Esophagus squamous epithelium (tissue), 5 donors: ENCODE results near the gene QKI. TPM values are rescaled to one million over a fixed set of nuclear protein-coding genes. Genes with fewer than 3 reads are reported as not detected.

ENCODE experiments used
- DNase-seq: peaks from one replicate; lab custom pipeline; 2025; lab: John Stamatoyannopoulos, UW
- H3K27ac ChIP-seq, 4 donors: fragments of 200-600 bp; sonication (generic); one replicate each; pipeline ENCODE4 v1.5.1; 2016 to 2019; ENCODE audit warnings: mild to moderate bottlenecking in 1 of 4
- H3K27me3 ChIP-seq, 4 donors: fragments of 200-600 bp; sonication (generic); 1 replicate in 3 of 4; 2 replicates in 1 of 4; pipeline versions ENCODE4 v1.5.1 to v1.6.0; 2017 to 2021; ENCODE audit warnings: antibody characterized with exemption in 1 of 4
- H3K36me3 ChIP-seq, 3 donors: fragments of 200-600 bp; sonication (generic); one replicate each; pipeline ENCODE4 v1.5.1; 2016 to 2019
- H3K4me1 ChIP-seq, 3 donors: fragments of 200-600 bp; sonication (generic); one replicate each; pipeline ENCODE4 v1.5.1; 2017 to 2019
- H3K4me3 ChIP-seq, 4 donors: fragments of 200-600 bp; sonication (generic); 1 replicate in 3 of 4; 2 replicates in 1 of 4; pipeline ENCODE4 v1.5.1; 2016 to 2019; ENCODE audit warnings: mild to moderate bottlenecking in 2 of 4, moderate library complexity in 1 of 4
- H3K9me3 ChIP-seq, 3 donors: fragments of 200-600 bp; sonication (generic); one replicate each; pipeline ENCODE4 v1.5.1; 2016 to 2019
- POLR2A ChIP-seq, 4 donors: fragments of 450-650 bp; IDR thresholded peaks; one replicate each; pipeline ENCODE4 v1.6.1; 2017; ENCODE audit warnings: antibody characterized with exemption in 4 of 4, mild to moderate bottlenecking in 4 of 4, moderate library complexity in 3 of 4
- WGBS, 2 donors: methylation state at CpG; one replicate each; pipeline ENCODE4 v1.1.5; 2018; 5-methylcytosine and 5-hydroxymethylcytosine counted together
- intact Hi-C: fragments of 100-400 bp; cut with DNase I; formaldehyde crosslinking; loops from one replicate; pipeline ENCODE4 v1.15.0; 2022
- total RNA-seq, 4 donors: library from RNA; depleted of rRNA; stranded (reverse); fragments of >200 nt; gene quantifications; one replicate each; pipeline ENCODE4 v1.1.0, GENCODE V29; 2016
- TF ChIP-seq, protein P1 (sequence below), 6 experiments: fragments of 450-650 bp in 4 of 6; fragments of 200-600 bp in 2 of 6; sonication (generic) in 2 of 6; IDR thresholded peaks; one replicate each; pipeline ENCODE4 v1.5.1; 2016 to 2019; ENCODE audit warnings: antibody characterized with exemption in 6 of 6, mild to moderate bottlenecking in 4 of 6, moderate library complexity in 4 of 6
- donor health status: DM: yes; HTN: yes; CAD: no.

Gene QKI
- total RNA-seq, 4 donors from 2014 or later: 46.2 to 149 (median 65.4) TPM

DNA sequence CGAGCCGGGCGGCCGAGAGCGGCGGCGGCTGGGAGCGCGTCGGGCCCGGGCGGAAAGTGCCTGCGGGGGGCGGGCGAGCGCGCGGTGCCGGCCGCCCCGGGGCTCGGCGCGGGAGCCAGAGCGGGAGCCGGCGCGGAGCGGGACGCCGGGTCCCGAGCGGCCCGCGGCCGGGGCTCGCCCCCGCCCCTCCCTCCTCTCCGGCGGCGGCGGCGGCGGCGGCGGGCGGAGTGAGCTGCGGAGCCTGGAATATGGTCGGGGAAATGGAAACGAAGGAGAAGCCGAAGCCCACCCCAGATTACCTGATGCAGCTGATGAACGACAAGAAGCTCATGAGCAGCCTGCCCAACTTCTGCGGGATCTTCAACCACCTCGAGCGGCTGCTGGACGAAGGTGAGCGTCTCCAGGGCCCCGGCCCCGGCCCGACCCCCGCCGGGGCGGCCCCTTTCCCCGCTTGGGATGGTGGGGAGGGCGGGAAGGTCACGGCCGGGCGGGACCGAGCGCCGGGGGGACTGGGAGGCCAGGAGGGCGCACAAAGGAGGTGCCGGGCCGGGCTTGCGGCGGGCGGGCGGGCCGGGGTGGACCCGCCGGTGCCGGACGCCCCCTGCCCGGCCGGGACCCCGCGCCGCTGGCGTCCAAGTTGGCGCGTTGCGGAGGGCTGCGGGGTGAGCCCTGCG is 565 bp downstream of the QKI start:
- Histone ChIP-seq H3K4me1 (peaks cover 0 to 41% (median 12%) of the 10 kb centered on the region in 3 donors), H3K27ac (peak overlapping the region; percentile 98 to 100 (median 100)), H3K4me3 (peak overlapping the region; percentile 88 to 100 (median 97)), H3K9me3 (no peaks in the 10 kb centered on the region), H3K27me3 (no peaks in the 10 kb centered on the region), H3K36me3 (no peaks in the 10 kb centered on the region)
- 0% methylated on average over 13 of the region's 94 CpGs; no CpG with 5 or more reads in 1 of the 2 donors for WGBS, 2 donors
- TF ChIP-seq POLR2A (IDR thresholded peaks at IDR 0.05): no peak
- TF ChIP-seq, protein P1, sequence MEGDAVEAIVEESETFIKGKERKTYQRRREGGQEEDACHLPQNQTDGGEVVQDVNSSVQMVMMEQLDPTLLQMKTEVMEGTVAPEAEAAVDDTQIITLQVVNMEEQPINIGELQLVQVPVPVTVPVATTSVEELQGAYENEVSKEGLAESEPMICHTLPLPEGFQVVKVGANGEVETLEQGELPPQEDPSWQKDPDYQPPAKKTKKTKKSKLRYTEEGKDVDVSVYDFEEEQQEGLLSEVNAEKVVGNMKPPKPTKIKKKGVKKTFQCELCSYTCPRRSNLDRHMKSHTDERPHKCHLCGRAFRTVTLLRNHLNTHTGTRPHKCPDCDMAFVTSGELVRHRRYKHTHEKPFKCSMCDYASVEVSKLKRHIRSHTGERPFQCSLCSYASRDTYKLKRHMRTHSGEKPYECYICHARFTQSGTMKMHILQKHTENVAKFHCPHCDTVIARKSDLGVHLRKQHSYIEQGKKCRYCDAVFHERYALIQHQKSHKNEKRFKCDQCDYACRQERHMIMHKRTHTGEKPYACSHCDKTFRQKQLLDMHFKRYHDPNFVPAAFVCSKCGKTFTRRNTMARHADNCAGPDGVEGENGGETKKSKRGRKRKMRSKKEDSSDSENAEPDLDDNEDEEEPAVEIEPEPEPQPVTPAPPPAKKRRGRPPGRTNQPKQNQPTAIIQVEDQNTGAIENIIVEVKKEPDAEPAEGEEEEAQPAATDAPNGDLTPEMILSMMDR (IDR thresholded peaks at IDR 0.05): no peak
- DNase-seq: no peak
- intact Hi-C loops: loop anchor here (10.0 kb wide), 1 partner anchor 560 kb away; no protein-coding TSS in a partner anchor

DNA sequence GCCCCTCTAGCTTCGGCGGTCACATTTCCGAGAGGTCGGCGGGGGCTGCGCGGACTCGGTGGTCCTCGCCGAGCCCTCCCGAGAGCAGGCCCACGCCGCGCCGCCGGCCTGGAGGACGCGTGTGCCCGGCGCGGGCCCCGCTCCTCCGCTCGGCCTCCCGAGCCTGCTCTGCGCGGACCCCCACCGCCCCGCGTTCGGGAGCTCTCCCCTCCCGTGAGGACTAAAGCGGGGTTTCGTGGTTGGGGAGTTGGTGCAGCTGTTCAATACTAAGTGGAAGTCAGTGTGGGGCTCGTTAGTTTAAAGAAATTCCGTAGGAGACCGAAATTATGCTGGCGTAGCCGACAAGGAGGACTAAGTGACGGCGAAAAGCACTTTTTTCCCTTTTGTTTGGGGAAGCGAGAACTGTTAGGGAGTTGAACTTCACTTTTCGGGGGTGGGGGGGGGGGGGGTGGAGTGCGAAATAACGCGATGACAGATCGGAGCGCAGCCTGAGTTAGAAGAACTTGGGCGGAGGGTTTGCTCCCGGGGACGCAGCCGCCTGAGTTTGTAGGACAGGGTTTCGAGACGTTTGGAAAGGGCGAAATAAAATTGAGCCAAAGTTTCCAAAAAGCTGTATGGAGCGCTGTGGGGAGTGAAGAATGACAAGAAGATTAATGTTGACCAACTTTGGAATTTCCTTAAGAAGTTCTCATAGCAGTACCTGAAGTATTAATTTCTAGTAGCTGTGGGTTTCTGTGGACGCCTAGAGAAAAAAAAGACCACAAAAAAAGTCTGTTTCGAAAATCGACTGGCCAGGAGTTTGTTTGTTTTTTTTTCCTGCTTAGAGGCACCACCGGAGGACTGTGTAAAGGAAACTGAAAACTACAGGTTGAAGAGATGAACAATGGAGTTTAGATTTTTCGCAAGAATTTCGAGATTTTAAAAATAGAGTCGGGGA is 1.4 kb downstream of the QKI start:
- no peaks in the 10 kb centered on the region for H3K9me3 ChIP-seq
- peak overlapping the region; percentile 98 to 100 (median 100) for H3K27ac ChIP-seq
- intact Hi-C loops: loop anchor here (10.0 kb wide), 1 partner anchor 561 kb away; no protein-coding TSS in a partner anchor
- TF ChIP-seq, protein P1 (IDR thresholded peaks at IDR 0.05): no peak
- TF ChIP-seq POLR2A (IDR thresholded peaks at IDR 0.05): peak in 1 of 4 donors; percentile 37
- WGBS, 2 donors: 0 to 2% methylated on average over 20 to 29 of the region's 63 CpGs
- DNase-seq: no peak
- peaks cover 0 to 49% (median 19%) of the 10 kb centered on the region in 3 donors for H3K4me1 ChIP-seq
- H3K4me3 ChIP-seq: peak overlapping the region; percentile 88 to 100 (median 97)
- no peaks in the 10 kb centered on the region for H3K27me3 ChIP-seq
- H3K36me3 ChIP-seq: no peaks in the 10 kb centered on the region

DNA sequence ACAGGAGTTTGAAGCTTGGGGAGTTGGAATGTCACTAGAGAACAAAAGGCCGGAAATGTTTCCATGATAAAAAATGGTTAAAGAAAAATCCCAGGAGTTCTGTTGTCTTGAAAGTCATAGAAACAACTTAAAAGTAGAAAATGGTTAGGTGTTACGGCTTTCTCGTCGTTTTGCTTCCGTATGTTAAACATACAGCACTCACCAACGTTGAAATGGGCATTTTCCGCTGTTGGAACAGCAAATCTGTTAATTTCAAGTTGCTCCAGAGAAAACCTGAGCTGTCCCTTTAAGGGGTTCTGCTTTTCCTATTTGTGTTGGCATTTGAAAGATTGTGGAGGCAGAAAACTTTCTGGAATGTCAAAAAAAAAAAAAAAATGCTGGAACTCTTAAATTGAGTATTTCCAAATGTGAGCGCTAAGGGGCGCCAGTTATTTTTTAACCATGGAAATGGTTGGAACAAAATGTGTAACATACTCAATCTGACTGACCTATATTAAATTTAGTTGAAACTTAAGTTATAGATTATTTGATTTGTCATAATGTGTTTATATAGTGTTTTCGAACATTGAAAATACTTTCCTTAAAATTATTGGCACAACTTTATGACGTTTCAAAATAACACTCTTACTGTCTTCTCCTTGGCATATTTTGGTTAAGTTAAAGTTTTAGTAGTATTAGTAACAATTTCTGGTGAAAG is 2.2 kb downstream of the QKI start:
- intact Hi-C loops: loop anchor here (10.0 kb wide), 1 partner anchor 562 kb away; no protein-coding TSS in a partner anchor
- no peak for DNase-seq

DNA sequence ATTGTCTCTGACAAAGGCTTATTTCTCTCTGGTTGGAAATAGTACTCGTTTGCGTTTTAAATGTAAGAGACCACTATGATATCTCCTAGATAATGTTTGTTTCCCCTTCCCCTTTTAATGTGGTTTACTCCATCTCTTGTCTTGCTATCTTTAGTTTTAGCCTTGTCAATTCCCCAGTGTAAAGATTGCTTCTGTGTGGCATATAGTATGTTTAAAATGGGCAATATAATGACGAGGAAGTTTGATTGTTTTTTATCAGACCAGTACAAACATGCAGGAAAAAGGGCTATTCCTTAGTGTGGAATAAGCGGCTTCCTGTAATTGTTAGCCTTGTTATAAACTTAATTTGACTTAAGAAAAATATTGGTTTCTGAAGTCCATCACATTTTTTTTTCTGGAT is 3.1 kb downstream of the QKI start:
- 9 to 16% methylated on average over 4 of the region's 4 CpGs for WGBS, 2 donors
- Histone ChIP-seq H3K4me3 (peak overlapping the region; percentile 88 to 100 (median 97)), H3K9me3 (no peaks in the 10 kb centered on the region), H3K27ac (peak overlapping the region; percentile 76 to 100 (median 98)), H3K27me3 (no peaks in the 10 kb centered on the region), H3K4me1 (peaks cover 0 to 62% (median 19%) of the 10 kb centered on the region in 3 donors), H3K36me3 (no peaks in the 10 kb centered on the region)
- intact Hi-C loops: loop anchor here (10.0 kb wide), 1 partner anchor 563 kb away; no protein-coding TSS in a partner anchor
- no peak for TF ChIP-seq POLR2A (IDR thresholded peaks at IDR 0.05)
- TF ChIP-seq, protein P1 (IDR thresholded peaks at IDR 0.05): no peak
- no peak for DNase-seq

More for the DNA sequence above, 2.2 kb downstream of the QKI start:
- 1 to 2% methylated on average over 11 of the region's 11 CpGs for WGBS, 2 donors
- Histone ChIP-seq H3K27ac (peak overlapping the region; percentile 98 to 100 (median 100)), H3K9me3 (no peaks in the 10 kb centered on the region), H3K4me3 (peak overlapping the region; percentile 88 to 100 (median 97)), H3K4me1 (peaks cover 0 to 57% (median 19%) of the 10 kb centered on the region in 3 donors), H3K36me3 (no peaks in the 10 kb centered on the region), H3K27me3 (no peaks in the 10 kb centered on the region)
- TF ChIP-seq POLR2A (IDR thresholded peaks at IDR 0.05): no peak
- TF ChIP-seq, protein P1 (IDR thresholded peaks at IDR 0.05): peak in 5 of 6 experiments; percentile 20 to 79 (median 68)
